ENCODE data around the gene PTGS1. TPM values are rescaled to one million over a fixed set of nuclear protein-coding genes. Genes with fewer than 3 reads are reported as not detected.

Gene PTGS1
- polyA plus RNA-seq, 1 donor (not counting 4 experiments of a cell fraction or from before 2014, with no cell fraction given), result 4.5 TPM

- DNase-seq (ENCODE audit: low read depth, low spot score) (no peak), FAIRE-seq (no peak)
- Histone ChIP-seq H3K9me3 (ENCODE audit: control insufficient read depth, low read depth, low read length) (no peaks in the 10 kb centered on the region), H3K4me3 (ENCODE audit: control insufficient read depth in 2 of 3, extremely low read depth in 1 of 3, insufficient read depth in 2 of 3, low read depth in 1 of 3, low read length in 3 of 3) (no peak overlapping the region), H3K9ac (ENCODE audit: control insufficient read depth, extremely low read depth, insufficient read depth, low read length) (no peak overlapping the region), H3K27me3 (ENCODE audit: control insufficient read depth, extremely low read depth, insufficient read depth, low read length) (peaks cover 16% of the 10 kb centered on the region), H3K4me1 (ENCODE audit: control insufficient read depth, extremely low read depth, insufficient read depth, low read length) (no peaks in the 10 kb centered on the region), H4K20me1 (ENCODE audit: control insufficient read depth, extremely low read depth, insufficient read depth, low read length) (no peaks in the 10 kb centered on the region), H3K79me2 (ENCODE audit: control insufficient read depth, insufficient read depth, low read length) (no peaks in the 10 kb centered on the region), H3K9me1 (ENCODE audit: control insufficient read depth, extremely low read depth, insufficient read depth, low read length) (no peaks in the 10 kb centered on the region), H3K4me2 (ENCODE audit: control insufficient read depth, extremely low read depth, insufficient read depth, low read depth, low read length) (no peak overlapping the region), H2AFZ (ENCODE audit: control insufficient read depth, low read length) (no peak overlapping the region), H3K27ac (ENCODE audit: control insufficient read depth, insufficient read depth, low read length) (no peak overlapping the region), H3K36me3 (ENCODE audit: control insufficient read depth in 2 of 2, extremely low read depth in 1 of 2, insufficient read depth in 2 of 2, low read length in 2 of 2) (no peaks in the 10 kb centered on the region)
- dilution Hi-C loops (cut with MboI; ENCODE audit: extremely low pct_ligation_motif_present, low sequenced_read_pairs), result no loop called here
- TF ChIP-seq CTCF (optimal IDR thresholded peaks at IDR 0.05 in 1 of 3, IDR thresholded peaks at IDR 0.05 in 1 of 3, conservative IDR thresholded peaks at IDR 0.05 in 1 of 3; ENCODE audit: extremely low read depth in 1 of 3, insufficient read depth in 2 of 3, low read length in 3 of 3) (no peak), EZH2 (IDR thresholded peaks at IDR 0.05; ENCODE audit: low read length) (no peak)
Measured at GRCh38 chr9:122336189-122336588, 34.6 kb upstream of the PTGS1 start.

- no peak overlapping the region for H3K4me2 ChIP-seq (ENCODE audit: control insufficient read depth, extremely low read depth, insufficient read depth, low read depth, low read length)
- no peak overlapping the region for H3K9ac ChIP-seq (ENCODE audit: control insufficient read depth, extremely low read depth, insufficient read depth, low read length)
- H3K79me2 ChIP-seq (ENCODE audit: control insufficient read depth, insufficient read depth, low read length), result no peaks in the 10 kb centered on the region
- H3K4me3 ChIP-seq (ENCODE audit: control insufficient read depth in 2 of 3, extremely low read depth in 1 of 3, insufficient read depth in 2 of 3, low read depth in 1 of 3, low read length in 3 of 3), result no peak overlapping the region
- no peaks in the 10 kb centered on the region for H3K36me3 ChIP-seq (ENCODE audit: control insufficient read depth in 2 of 2, extremely low read depth in 1 of 2, insufficient read depth in 2 of 2, low read length in 2 of 2)
- no peaks in the 10 kb centered on the region for H3K9me1 ChIP-seq (ENCODE audit: control insufficient read depth, extremely low read depth, insufficient read depth, low read length)
- TF ChIP-seq EZH2 (IDR thresholded peaks at IDR 0.05; ENCODE audit: low read length), result no peak
- no peak for TF ChIP-seq CTCF (optimal IDR thresholded peaks at IDR 0.05 in 1 of 3, IDR thresholded peaks at IDR 0.05 in 1 of 3, conservative IDR thresholded peaks at IDR 0.05 in 1 of 3; ENCODE audit: extremely low read depth in 1 of 3, insufficient read depth in 2 of 3, low read length in 3 of 3)
- DNase-seq (ENCODE audit: low read depth, low spot score) (no peak), FAIRE-seq (no peak)
- dilution Hi-C loops (cut with MboI; ENCODE audit: extremely low pct_ligation_motif_present, low sequenced_read_pairs), result no loop called here
- H3K27me3 ChIP-seq (ENCODE audit: control insufficient read depth, extremely low read depth, insufficient read depth, low read length), result peaks cover 16% of the 10 kb centered on the region
- H2AFZ ChIP-seq (ENCODE audit: control insufficient read depth, low read length), result no peak overlapping the region
- H3K4me1 ChIP-seq (ENCODE audit: control insufficient read depth, extremely low read depth, insufficient read depth, low read length), result no peaks in the 10 kb centered on the region
- H3K27ac ChIP-seq (ENCODE audit: control insufficient read depth, insufficient read depth, low read length), result no peak overlapping the region
- H4K20me1 ChIP-seq (ENCODE audit: control insufficient read depth, extremely low read depth, insufficient read depth, low read length), result no peaks in the 10 kb centered on the region
- no peaks in the 10 kb centered on the region for H3K9me3 ChIP-seq (ENCODE audit: control insufficient read depth, low read depth, low read length)
Measured at GRCh38 chr9:122336866-122337555, 33.8 kb upstream of the PTGS1 start.
